Stimulated activated CD8-positive, alpha-beta memory T cell treated with anti-CD3 and anti-CD28 coated beads, Interleukin-12 subunit alpha, Interleukin-12 subunit beta, amount 100 ng/mL, for 24 hours (primary cell): Measurements from ENCODE around the gene AFAP1.

ENCODE experiments used
- DNase-seq: peaks from one replicate; pipeline ENCODE4 v3.0.0-alpha.2; 2020; ENCODE audit errors: extremely low read depth

AFAP1 gene

GRCh38 chr4:7716010-7716721 is 223.5 kb downstream of the AFAP1 start:
- DNase-seq: no peak

DNA sequence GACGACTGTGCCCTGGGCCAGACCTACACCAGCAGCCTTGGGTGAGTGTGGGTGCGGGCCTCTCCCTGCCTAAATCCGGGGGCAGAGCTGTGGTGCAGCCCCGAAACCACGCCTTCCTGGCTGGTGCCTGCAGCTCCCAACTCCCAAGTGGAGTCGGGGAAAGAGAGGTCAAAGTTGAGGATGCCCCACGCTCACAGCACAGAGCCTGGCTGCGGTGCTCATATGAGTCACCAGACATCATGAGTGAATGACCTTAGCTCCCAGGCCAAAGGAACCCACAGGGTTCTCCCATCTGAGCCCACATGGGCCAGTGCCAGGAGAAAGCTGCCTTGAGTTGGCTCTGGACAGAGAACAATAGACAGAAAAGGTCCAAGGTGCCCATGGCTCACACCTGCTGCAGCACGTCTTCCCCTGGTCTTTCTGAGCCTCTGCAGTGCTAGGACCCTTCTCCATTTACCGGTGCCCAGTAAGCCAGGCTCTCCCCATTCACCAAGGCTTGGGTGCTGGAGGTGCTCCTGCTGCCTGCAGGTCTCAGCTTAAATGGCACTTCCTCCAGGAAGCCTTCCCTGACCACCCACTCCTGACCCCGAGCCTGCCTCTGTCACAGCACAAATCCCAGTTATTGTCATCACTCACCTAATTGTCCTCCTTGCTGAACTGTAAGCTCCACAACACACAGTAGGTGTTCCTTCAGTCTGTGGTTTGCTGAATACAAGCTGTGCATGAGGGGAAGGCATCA is 224.2 kb downstream of the AFAP1 start:
- DNase-seq: no peak

GRCh38 chr4:7714738-7715137 is 224.9 kb downstream of the AFAP1 start:
- no peak for DNase-seq

DNA sequence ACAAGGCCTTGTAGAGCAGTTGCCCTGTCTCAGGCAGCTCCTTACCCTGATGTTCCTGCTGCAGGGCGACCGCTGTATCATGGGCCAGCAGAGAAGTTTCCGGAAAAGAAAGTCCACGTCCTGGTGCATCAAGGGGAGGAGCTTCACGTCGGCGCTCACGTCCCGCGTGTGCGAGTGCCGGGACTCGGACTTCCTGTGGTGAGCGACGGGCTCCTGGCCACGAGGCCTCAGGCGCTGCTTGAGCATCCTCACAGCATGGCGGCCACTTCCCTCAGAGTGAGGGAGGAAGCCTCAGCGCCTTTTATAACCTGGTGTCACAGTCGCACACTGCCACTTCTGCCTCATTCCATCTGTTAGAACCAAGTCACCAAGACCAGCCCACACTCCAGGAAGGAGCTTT is 225.5 kb downstream of the AFAP1 start:
- DNase-seq: no peak

DNA sequence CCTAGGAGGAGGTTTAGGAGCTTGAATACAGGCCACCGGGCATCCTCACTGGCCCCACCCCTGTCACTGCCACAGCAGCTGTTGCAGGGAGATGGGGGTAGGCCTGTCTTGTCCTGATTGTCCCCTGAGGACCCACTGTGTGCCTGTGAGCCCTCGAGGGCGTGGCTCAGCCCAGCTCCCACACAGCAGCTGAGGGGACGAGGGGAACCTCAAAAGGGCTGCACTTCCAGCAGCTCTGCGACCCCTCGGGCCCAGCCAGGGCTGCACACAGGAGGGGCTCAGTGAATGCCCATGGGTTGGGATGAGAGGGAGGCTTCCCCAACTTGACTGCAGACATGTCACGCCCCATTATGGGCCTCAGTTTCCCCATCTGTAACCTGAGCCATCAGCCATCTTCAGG is 225.9 kb downstream of the AFAP1 start:
- no peak for DNase-seq

- no peak for DNase-seq
Measured at GRCh38 chr4:7712021-7712671, 227.5 kb downstream of the AFAP1 start.

DNA sequence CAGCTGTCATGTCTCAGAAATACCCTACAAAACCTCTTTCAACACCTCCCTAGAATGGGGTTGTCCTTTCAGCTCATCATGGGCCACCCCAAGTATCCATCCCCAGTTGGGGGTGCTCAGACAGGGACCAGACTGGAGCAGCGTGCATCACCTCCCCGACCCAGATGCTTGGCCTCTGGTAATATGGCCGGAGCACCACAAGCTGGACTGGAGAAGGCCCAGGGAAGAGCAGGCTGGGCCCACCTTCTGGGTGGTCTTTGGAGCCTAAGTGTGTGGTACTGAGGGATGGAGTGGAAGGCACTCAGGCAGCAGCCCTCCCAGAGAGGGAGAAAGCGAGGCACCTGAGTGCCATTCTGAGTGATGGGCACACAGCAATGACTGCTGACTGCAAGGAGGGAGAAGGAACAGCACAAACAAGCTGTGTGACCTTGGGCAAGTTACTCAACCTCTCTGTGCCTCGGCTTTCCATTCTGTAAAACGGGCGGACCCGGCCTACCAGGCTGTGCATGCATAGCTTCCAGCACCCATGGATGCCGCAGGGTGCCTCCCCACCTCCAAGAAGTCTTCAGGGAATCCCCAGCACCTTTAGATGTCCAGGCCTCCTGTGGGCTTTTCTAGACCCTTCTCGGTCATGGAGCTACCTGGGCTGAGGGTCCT is 228.2 kb downstream of the AFAP1 start:
- no peak for DNase-seq

DNA sequence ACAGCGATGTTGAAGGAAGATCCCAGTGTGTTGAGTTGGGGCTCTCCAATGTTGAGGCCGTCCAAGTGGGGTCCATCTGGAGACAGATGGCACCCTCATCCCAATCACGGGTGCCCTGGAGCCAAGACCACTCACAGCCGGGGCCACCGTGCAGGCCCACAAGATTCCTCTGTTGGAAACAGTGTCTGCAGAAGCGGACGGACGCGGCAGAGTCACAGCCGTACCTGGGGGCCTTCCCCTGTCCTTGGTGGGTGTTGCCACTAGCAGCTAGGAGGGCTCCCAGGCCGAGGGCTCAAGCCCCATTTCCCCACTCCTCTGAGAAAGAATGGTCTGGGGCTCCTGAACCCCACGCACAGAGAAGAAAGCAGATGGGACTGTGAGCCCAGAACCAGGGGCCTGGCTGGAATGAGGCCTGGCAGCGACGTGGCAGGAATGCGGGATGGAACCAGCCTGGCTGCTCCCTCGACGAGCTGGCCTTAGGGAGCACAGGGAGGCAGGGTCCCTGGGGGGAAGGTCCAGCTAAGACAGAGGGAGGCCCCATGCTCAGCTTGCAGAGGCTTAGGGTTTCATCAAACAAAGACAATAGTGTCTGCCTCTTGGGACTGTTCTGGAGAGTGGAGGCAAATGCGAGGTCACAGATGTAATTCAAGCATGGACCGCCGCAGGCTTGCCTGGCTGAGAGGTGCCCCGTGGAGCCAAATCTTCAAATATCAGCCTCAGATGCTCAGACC is 228.9 kb downstream of the AFAP1 start:
- DNase-seq: no peak

GRCh38 chr4:7710126-7710525 is 229.5 kb downstream of the AFAP1 start:
- no peak for DNase-seq

DNA sequence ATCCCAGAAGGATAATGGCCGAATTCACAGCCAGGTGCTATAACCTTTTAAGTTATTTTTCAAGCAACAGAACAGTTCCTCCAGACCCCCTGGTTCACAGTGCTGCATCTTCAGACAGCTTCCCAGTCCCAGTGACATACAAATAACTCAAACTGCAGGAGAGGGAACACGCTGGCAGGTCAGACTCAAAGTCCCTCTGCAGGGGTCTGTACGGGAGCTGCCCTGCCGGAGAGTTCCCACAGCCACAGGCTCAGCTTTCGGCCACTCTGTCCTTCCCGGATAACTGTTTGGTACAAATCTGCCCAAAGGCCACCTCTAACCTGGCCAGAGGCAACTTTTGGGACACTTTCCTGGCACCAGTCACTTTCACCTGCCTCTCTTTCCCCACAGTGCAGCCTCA is 230.2 kb downstream of the AFAP1 start:
- DNase-seq: no peak

DNA sequence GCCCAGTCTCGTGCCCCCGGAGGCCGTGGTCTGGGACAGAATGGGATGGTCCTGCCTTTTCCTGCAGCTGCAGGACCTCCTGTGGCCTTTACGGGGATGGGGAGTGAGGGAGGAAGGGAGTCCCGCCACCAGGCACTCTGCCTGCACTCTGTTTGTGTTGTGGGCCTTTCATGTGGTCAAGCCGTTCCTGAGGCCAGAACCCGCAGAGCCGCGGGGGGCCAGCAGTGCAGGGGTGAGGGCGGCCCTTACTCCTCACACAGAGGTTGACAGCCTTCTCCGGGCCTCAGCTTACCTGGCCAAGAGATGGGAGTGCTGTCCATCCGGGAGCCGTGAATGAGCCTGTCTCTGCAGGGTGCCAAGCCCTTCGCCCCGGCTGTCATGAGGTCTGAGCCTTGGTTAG is 230.7 kb downstream of the AFAP1 start:
- DNase-seq: no peak
